ENCODE results near the gene SLIT3.

The SLIT3 gene

GRCh38 chr5:168813184-168813968 is 487.6 kb downstream of the SLIT3 start:
- no peak for DNase-seq

GRCh38 chr5:168810641-168811040 is 490.3 kb downstream of the SLIT3 start:
- DNase-seq, result no peak

GRCh38 chr5:168809218-168809617 is 491.7 kb downstream of the SLIT3 start:
- DNase-seq, result no peak

- DNase-seq, result no peak
Measured at GRCh38 chr5:168808051-168808616, 492.8 kb downstream of the SLIT3 start.

GRCh38 chr5:168807287-168807686 is 493.7 kb downstream of the SLIT3 start:
- no peak for DNase-seq

GRCh38 chr5:168803541-168803940 is 497.4 kb downstream of the SLIT3 start:
- DNase-seq, result no peak

- DNase-seq, result no peak
Measured at GRCh38 chr5:168802337-168802736, 498.6 kb downstream of the SLIT3 start.

- no peak for DNase-seq
Measured at GRCh38 chr5:168801567-168801966, 499.4 kb downstream of the SLIT3 start.

- DNase-seq, result no peak
Measured at GRCh38 chr5:168800701-168801100, 500.2 kb downstream of the SLIT3 start.

GRCh38 chr5:168798065-168799023 is 502.6 kb downstream of the SLIT3 start:
- DNase-seq, result no peak

- DNase-seq, result no peak
Measured at GRCh38 chr5:168796593-168797580, 504.1 kb downstream of the SLIT3 start.

- no peak for DNase-seq
Measured at GRCh38 chr5:168796000-168796399, 504.9 kb downstream of the SLIT3 start.

GRCh38 chr5:168793841-168794837 is 506.8 kb downstream of the SLIT3 start:
- no peak for DNase-seq

- no peak for DNase-seq
Measured at GRCh38 chr5:168792678-168793077, 508.3 kb downstream of the SLIT3 start.

GRCh38 chr5:168790671-168791250 is 510.2 kb downstream of the SLIT3 start:
- no peak for DNase-seq

GRCh38 chr5:168790002-168790635 is 510.8 kb downstream of the SLIT3 start:
- DNase-seq, result no peak

GRCh38 chr5:168788786-168789185 is 512.2 kb downstream of the SLIT3 start:
- no peak for DNase-seq

- no peak for DNase-seq
Measured at GRCh38 chr5:168788107-168788506, 512.8 kb downstream of the SLIT3 start.

GRCh38 chr5:168786147-168786546 is 514.8 kb downstream of the SLIT3 start:
- DNase-seq, result no peak

GRCh38 chr5:168784454-168784853 is 516.5 kb downstream of the SLIT3 start:
- no peak for DNase-seq
